GM19351 (cell line): Measurements from ENCODE around the gene OCA2.

ENCODE experiments used
- ATAC-seq: cut with Tn5 transposase; IDR thresholded peaks from one replicate; pipeline ENCODE4 v1.9.1; 2021; ENCODE audit warnings: mild to moderate bottlenecking, moderate library complexity; ENCODE audit not compliant: unreplicated experiment

The OCA2 gene

DNA sequence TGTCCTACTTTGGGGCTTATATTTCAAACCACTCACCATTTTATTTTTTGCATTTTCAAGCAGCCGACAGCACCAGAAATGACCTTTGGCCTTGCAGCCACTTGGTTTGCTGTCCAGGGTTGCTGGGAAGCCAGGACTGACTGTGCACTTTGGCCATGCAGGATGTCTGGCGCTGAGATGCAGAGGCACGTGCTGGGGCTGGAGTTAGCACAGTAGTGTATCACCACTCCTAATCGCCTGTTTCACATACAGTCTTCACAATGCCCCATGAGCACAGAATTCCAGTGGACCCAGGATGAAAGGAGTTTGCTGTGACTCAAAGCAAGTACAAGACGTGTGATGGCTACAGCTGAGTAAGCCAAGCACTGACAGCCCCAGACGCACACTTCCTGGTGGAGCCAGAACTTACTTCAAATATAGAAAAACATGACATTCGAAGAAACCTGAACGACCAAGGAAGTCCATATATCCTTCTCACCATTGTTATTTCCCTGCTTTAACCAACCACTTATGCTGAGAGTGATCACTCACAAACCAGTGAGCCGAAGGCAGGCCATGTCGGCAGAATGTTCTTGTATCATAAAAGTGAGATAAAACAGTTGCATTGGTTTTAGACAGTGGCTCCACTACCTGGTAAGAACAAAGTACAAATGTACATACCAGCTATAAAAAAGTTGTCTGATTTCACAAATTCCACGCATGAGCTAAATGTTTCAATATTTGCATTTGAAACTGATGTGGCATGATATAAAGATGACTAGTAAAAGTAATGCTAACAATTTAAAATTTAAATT, 16.0 kb downstream of the OCA2 start:
- ATAC-seq = no peak

DNA sequence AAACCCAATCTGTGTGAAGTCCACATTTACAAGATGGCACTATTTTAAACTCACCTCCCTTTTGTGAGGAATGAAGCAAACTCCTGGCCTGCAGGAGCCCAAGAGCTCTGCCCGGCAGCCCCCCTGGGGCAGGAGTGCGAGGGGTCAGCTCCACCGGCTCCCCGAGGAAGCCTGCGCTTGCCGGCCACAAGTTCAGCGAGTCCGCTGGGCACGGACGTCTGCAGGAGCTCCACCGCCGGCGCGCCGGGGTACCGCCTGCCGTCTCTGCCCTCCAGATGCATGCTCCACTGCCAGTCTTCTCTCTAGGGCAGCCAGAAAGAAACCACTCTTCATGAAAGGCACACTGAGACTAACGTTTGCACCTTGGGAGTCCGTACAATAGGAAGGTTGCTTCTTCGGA, 17.5 kb downstream of the OCA2 start:
- ATAC-seq = no peak

DNA sequence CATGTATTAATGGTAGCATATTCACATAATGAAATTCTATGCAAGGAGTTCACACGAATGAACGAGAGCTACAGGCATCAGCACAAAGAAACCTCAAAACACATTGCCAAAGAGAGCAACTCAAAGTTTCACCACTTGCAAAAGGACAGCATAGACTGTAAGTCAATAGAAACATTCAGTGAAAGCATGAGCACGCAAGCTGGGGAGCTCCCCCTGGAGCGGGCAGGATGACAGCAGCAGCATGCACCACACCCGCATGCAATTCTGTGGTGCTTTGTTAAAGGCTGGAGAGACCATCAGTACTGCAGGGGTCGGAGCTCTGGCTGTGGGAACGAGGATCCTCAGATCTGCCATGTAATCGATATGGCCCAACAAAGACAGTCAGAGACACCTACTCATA, 18.7 kb downstream of the OCA2 start:
- ATAC-seq = no peak

DNA sequence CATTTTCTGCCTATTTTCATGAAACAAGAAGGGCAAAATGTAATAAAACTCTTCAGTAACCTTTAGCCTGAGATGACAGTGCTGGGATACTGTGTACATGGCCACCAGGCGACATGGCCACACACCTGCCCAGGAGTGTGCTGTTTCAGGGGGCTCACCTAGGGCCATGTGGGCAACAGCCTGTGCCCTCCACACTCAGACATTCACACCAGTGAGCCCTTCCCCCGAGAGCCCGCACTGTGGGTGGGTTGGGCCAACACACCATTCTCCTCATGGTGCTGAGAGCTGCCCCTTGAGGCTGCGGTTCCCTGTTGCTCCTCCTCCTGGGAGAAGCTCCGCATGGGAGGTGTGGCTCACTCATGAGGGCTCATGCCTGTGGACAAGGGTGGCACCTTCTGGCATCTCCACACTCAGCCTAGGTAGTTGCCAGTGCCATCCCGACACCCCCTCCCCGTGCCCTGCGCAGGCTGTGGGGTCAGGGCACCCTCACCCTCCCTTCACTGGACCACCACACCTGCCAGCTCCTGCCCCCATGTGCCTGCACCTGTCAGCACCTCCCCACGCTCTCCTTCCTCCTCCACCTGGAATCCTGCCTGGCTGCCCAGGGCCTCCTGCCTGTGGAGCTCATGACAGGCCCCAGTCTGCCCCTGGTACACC, 19.7 kb downstream of the OCA2 start:
- no peak for ATAC-seq

DNA sequence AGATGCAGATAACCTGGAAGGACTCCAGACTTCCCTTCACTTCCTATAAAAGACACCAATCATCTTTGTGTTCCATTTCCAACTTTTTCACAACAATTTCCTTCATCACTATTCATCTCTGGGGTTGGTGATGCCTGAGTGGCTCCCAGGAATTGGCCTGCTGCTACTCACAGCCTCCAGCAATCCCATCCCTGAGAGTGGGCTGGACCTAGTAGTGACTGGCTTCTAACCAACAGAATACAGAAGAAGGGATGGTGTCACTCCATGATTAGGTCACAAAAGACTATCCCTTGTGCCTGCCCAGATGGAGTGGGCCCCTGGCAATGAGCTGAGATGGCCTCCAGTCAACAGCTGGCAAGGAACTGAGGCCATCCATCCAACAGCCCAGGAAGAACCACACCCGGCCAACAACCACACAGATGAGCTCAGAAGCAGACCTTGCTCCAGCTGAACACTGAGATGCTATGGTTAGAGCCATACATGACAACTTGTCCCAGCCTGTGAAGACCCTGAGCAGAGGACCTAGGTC, 20.9 kb downstream of the OCA2 start:
- no peak for ATAC-seq

DNA sequence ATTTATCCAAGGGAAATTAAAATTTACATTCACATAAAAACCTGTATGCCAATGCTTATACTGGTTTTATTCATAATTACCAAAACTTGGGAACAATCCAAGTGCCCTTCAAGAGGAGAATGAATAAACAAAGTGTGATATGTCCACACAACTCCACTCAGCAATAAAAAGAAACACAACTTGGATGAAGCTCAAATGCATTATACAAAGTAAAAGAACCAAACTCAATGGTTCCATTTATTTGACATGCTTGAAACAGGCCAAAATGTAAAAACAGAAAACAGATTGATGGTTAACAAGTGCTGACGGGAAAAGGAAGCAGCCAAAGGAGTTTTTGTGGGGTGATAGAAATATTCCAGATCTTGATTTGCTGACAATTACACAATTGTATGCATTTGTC, 23.5 kb downstream of the OCA2 start:
- no peak for ATAC-seq

DNA sequence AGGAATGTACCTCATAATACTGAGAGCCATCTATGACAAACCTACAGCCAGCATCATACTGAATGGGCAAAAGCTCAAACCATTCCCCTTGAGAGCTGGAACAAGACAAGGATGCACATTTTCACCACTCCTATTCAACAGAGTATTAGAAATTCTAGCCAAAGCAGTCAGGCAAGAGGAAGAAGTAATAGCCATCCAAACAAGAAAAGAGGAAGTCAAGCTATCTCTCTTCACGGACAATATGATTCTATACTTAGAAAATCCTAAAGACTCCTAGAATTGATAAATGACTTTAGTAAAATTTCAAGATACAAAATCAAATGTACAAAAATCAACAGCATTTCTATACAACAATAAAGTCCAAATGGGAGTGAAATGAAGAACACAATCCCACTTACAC, 30.2 kb downstream of the OCA2 start:
- no peak for ATAC-seq

DNA sequence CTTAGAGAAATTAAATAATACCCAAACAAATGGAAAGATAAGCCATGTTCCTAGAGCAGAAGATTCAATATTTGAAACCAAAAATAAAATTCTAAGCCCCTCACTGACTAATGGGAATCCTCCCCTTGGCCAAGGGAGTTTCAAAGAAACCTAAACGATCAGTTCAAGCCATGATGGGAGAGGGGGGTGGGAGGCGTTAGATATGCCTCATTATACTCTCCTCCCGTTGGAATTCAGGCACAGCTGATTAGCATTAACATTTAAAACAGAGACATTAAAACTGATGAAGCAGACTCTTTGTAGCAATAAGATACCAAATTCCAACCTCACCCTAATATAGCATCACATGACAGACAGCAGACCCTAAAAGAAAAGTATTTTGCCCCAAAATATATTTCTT, 32.9 kb downstream of the OCA2 start:
- ATAC-seq = no peak

DNA sequence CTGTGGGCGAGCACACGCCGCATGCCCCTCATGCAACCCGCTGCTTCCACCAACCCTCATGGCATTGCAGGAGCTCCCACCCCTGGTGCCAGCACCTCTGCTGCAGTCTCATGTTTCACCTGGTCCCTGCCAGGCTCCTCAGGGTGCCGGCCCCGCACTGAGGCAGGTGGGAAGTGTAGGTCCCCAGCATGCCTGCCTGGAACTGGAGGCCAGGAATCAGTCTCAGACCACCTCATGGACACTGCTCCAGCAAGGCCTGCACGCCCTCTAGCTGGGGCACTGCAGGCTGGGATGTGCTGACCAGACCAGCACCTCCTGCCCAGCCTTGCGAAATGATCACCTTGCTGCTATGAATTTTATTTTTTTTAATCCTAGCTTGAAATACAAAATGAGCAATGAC, 39.1 kb downstream of the OCA2 start:
- no peak for ATAC-seq

DNA sequence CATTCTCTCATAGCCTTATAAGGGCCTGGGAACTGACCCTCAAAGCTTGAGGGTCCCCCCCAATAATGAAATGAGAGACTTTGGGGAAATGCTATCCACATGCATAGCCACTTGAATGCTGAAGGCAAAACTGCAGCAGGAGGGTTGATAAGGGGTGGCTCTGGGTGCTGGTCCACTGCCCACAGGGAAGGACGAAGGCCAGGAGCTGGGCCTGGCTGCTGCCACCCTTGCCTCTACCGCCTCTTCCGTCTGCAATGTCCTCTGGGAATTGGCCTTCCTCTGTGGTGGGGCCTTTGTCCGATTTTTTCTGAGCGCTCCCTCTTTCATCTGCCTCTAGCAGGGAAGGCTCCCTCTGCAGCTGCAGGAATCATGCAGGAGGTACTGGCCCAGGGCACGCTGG, 41.0 kb downstream of the OCA2 start:
- no peak for ATAC-seq

DNA sequence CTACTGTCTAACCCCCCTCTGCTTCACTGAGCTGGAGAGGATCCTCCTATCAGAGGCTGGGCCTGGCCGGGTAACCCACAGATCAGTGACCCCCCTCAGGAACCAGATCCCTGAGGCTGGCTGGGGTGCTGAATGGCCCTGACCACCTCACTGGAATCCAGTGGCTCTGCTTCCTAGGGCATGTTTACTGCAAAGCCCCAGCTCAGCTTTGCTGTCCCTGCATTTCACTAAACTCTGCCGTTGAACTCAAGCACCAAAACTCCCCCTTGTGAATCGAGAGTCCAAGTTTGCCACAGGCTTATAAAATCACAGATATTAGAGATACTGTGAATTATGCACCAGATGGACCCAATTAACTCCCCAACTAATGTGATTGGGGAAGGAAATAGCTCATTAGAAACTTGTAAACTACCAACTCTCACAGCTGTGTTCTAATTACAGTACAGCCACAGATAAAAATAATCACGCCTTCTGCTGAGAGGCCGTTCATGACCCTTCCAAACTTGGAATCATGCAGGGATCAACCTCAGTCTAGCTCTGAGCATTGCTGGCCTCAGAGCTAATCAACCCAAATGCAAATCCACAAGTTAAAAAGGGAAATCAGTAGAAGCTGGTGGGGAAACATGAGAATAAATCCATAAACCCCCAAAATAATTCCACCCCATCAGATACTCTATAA, 47.0 kb downstream of the OCA2 start:
- ATAC-seq = no peak

DNA sequence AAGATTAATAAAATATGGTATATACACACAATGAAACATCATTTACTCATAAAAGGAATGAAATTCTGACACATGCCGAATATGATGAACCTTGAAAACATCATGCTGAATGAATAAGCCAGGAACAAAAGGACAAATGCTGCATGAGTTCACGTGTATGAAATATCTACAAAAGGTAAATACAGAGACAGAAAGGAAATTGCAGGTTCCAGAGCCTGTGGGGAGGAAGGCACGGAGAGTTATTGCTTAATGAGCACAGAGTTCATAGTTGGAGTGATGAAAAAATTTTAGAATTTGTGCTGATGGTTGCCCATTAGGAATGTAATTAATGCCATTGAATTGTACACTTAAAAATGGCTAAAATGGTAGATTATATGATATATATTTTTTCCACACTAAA, 49.5 kb downstream of the OCA2 start:
- ATAC-seq = no peak

DNA sequence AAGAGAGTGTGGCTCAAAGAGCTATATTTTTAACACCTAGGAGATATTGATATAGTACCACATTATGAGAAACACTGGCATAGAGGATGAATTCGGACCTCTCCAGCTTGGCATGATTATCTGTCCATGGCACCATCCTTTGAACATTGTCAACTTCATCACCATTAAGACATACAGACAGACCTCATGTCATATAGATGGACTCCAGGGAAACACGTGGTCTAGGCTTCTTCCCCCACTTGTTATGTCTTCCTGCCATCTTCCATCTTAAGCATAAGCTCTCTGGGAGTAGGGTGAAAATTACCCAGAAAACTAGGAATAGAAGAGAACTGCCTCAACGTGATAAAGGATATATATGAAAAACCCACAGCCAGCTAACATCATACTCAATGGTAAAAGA, 51.8 kb downstream of the OCA2 start:
- ATAC-seq = no peak

DNA sequence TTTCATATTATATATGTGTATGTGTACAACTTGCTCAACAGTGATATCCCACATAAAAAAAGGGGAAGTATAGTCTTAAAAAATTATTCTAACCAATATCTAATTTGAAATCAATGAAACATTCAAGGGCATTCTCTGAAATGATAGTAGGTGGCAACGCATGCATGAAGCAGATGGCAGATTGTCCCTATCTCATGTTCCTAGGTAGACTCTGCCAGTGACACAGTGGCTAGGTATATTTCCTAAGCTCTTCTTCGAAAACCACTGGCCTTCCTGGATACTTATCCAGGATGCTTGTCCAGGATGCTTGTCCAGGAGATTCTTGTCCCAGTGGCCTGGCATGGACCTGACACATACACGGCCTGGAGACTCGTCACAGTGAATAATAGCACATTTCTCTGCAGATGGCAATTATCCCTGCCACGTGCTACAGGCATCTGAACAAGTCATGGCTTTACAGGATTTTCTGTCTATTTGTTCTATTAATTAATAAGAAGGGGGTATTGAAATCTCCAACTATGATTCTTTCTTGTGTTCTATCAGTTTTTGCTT, 54.9 kb downstream of the OCA2 start:
- no peak for ATAC-seq

DNA sequence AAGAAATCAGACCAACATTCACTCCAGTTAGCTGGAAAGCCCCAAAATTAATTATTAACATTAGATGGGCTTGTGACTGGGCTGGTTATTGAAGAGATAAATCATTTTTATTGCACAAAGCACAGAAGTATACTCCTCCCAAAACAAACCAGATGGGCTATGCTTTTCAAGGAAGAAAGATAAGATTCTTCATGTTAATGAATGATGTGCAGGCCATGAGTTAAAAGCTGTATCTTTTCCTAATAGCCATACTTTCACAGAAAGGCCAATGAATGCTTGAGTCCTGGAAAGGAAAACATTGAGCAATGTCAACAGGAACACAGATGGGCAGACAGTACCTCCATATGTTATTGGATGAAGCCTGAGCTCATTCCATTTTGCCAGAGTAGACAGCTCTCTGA, 55.4 kb downstream of the OCA2 start:
- no peak for ATAC-seq

DNA sequence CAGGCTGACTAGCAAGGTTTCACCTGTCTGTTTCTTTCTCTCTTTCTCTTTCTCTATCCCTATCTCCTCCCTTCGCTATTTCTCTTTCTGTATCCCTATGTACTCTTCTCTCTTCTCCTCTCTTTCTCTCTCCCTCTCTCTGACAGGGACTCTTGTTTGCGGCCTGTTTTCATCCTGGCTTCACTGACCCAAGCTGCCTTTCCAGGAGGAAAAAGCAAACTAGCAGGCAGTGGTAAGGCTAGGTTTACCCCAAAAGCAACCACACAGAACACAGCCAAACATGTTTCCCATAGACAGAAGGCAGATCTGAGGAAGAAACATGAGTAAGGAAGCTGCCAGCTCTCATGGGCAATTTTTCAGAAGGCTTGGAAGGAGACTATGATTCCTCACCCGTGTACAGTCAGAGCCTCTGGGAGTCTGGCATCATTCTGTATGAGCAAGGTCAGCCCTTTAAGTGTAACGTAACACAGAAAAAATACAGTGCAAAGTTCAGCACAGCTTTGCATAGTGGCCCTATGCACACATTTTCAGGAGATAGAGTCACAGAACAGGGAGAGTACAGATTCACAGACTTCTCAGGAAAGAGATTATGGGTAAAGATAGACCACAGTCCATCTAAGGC, 61.0 kb downstream of the OCA2 start:
- no peak for ATAC-seq

DNA sequence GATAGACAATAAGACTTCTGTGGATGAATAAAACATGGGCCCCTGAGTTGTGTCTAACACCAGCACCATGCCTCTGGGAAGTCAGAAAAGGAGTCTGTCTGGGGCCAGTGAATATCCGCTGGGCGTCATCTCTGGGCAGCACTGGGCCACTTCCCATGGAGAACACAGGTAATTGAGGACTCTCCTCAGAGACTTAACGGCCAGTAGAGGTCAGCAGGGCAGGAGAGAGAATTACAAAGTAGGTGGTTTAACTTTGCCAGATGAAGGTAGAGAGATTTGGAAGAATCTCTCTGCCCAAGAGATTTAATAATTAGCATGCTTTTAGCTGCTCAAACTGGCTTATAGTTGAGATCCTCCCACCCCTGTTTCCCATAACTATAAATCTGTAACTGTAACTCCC, 65.7 kb downstream of the OCA2 start:
- ATAC-seq = no peak

DNA sequence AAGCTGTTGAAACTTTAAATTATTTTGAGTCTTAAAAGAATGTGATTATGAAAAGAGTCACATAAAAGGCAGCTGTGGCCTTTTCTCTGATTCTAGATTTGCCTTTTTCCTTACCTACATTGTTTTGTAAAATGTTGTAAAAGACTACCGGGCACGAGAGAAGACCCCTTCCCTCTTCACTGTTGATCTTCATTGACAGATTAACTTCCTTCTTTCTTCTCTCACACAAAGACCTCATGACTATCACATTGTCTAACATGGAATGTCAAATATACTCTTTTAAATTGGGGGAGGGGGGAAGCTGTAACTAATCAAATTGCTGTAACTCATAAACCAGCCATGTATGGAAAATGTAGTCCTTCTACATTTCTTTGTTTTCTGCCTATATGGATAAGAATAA, 68.3 kb downstream of the OCA2 start:
- ATAC-seq = no peak

DNA sequence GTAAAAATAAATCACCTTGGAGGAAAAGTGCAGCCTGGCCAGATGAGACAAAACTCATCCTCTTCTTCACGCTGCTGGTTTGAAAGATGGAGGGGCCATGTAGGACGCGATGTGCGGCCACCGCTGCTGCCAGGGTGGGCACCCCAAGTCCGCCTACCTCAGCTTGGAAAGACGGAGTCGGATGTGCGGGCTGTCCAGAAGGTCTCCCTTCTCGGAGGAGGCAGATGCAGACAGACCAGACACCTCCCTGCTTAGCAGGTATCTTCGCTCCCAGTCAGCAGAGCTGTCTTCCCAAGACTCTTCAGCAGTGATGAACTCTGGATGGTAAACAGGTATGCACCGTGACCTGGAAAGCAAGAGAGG, 71.4 kb downstream of the OCA2 start:
- no peak for ATAC-seq

DNA sequence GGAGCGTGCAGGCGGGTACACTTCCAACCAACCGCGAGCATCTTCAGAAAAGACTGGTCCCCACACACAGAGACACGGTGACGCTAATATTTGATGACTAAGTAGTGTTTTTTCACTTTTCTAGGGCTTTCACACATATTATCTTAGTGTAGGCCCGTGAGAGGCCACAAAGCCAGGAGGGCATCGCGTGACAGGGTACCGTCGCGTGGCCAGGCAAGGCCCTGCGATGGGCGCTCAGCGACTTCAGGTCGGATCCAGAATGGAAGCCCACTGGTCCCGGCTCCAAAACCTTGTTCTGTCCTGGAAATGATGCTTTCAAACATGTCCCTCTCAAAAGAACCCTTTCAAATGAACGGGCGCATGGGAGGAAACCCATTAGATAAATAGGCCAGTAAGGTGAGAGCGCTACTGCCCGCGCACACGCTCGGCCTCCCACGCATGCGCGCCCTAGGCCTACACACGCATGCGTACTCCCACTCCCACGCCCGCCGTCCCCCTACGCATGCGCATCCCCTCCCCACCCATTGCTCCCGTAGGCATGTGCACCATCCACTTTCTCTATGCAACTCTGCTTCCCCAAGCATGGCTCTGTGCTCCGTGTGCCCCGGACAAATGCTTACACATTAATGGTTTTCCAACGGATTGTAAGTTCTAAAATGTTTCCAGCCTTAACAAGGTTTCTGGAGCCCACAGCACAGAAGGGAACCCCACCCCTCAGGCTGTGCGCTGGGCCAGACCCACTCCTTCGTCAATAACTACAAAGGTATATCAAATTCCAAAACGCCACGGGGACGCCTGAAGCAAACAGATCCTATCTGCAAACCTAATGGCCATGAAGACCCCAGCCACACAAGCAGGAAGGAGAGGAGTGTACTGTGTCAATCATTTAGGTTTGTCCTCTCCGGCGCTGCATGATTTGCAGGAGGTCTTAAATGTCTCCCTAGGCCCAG, 72.1 kb downstream of the OCA2 start:
- ATAC-seq = no peak
